AG10803 (cell line): ENCODE data around the gene GCGR.

Experiments
- DNase-seq: peaks from one replicate; pipeline ENCODE4 v3.0.0; 2010; ENCODE audit warnings: low read depth
- H3K4me3 ChIP-seq: 2 replicates; pipeline ENCODE4 v1.5.1; 2011; ENCODE audit warnings: mild to moderate bottlenecking, low read length, control low read depth
- CTCF ChIP-seq: conservative IDR thresholded peaks from 2 replicates; pipeline ENCODE4 v1.5.1; 2011; ENCODE audit warnings: mild to moderate bottlenecking, low read length, control low read depth, inconsistent platforms

Gene GCGR

GRCh38 chr17:81802856-81803643 lies 900 bp upstream of the GCGR start:
- TF ChIP-seq CTCF = no peak
- no peak for DNase-seq
- no peak overlapping the region for H3K4me3 ChIP-seq

- no peak overlapping the region for H3K4me3 ChIP-seq
- DNase-seq = no peak
- no peak for TF ChIP-seq CTCF
These were observed 829 bp downstream of the GCGR start for GRCh38 chr17:81804559-81805399.

- no peak overlapping the region for H3K4me3 ChIP-seq
- TF ChIP-seq CTCF = no peak
- no peak for DNase-seq
These were observed 1.9 kb downstream of the GCGR start for GRCh38 chr17:81805707-81806460.

- no peak for DNase-seq
- no peak for TF ChIP-seq CTCF
- H3K4me3 ChIP-seq = no peak overlapping the region
These were observed 2.7 kb downstream of the GCGR start for GRCh38 chr17:81806461-81807209.

GRCh38 chr17:81807210-81807719 lies 3.3 kb downstream of the GCGR start:
- no peak overlapping the region for H3K4me3 ChIP-seq
- no peak for TF ChIP-seq CTCF
- DNase-seq = no peak

GRCh38 chr17:81807839-81808238 lies 3.9 kb downstream of the GCGR start:
- TF ChIP-seq CTCF = no peak
- H3K4me3 ChIP-seq = no peak overlapping the region
- DNase-seq = no peak
